Measurements from ENCODE around the gene LRRC2.

The LRRC2 gene

GRCh38 chr3:46574881-46575576 is 8.9 kb upstream of the LRRC2 start:
- FAIRE-seq: no peak
- TF ChIP-seq, protein P1, sequence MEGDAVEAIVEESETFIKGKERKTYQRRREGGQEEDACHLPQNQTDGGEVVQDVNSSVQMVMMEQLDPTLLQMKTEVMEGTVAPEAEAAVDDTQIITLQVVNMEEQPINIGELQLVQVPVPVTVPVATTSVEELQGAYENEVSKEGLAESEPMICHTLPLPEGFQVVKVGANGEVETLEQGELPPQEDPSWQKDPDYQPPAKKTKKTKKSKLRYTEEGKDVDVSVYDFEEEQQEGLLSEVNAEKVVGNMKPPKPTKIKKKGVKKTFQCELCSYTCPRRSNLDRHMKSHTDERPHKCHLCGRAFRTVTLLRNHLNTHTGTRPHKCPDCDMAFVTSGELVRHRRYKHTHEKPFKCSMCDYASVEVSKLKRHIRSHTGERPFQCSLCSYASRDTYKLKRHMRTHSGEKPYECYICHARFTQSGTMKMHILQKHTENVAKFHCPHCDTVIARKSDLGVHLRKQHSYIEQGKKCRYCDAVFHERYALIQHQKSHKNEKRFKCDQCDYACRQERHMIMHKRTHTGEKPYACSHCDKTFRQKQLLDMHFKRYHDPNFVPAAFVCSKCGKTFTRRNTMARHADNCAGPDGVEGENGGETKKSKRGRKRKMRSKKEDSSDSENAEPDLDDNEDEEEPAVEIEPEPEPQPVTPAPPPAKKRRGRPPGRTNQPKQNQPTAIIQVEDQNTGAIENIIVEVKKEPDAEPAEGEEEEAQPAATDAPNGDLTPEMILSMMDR (IDR thresholded peaks at IDR 0.05; ENCODE audit: insufficient read depth, missing control alignments): no peak

DNA sequence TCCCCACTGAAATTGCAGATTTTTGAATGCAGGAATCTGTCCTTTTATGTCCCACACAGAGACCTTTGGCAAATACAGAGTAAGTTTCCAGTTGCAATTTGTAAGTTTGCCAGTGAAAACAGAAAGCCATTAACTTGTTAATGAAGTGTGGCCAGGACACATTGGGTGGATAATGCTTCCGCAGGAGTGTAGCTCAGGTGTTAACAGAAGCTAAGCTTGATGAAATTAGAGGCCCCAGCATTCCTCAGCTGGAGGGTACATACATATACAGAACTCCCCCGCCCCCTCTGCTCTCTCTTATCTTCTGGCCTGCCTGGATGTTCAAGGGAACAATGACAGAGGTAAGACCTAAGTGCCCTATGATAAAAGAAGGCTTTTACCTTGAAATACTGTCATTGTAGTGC is 8.1 kb upstream of the LRRC2 start:
- no peak for FAIRE-seq
- TF ChIP-seq, protein P1 (IDR thresholded peaks at IDR 0.05; ENCODE audit: insufficient read depth, missing control alignments): no peak
- no peak for DNase-seq (ENCODE audit: insufficient read length, low spot score)

More at GRCh38 chr3:46574881-46575576, 8.9 kb upstream of the LRRC2 start:
- no peak for DNase-seq (ENCODE audit: insufficient read length, low spot score)

DNA sequence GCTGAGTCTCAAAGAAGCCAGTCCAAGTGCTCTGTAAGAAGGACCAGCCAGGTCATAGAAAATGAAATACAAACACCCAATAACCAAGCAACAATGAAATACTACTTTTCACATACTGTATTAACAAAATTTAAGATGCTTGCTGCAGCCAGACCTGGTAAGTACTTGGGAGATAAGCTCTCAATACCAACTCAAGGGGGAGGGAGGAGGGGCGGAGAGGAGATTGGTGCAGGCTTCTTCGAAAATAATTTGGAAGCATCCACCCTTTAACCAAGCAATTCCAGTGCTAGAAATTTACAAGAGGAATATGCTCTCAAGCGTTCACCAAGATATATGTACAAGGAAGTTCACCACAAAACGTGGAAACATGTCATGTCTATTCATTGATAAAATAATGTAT is 7.6 kb upstream of the LRRC2 start:
- TF ChIP-seq, protein P1 (IDR thresholded peaks at IDR 0.05; ENCODE audit: insufficient read depth, missing control alignments): no peak
- DNase-seq (ENCODE audit: insufficient read length, low spot score) (no peak), FAIRE-seq (no peak)

GRCh38 chr3:46571684-46572083 is 5.6 kb upstream of the LRRC2 start:
- FAIRE-seq: no peak
- TF ChIP-seq, protein P1 (IDR thresholded peaks at IDR 0.05; ENCODE audit: insufficient read depth, missing control alignments): no peak
- DNase-seq (ENCODE audit: insufficient read length, low spot score): no peak

- TF ChIP-seq, protein P1 (IDR thresholded peaks at IDR 0.05; ENCODE audit: insufficient read depth, missing control alignments): no peak
- FAIRE-seq (no peak), DNase-seq (ENCODE audit: insufficient read length, low spot score) (no peak)
These were observed 479 bp downstream of the LRRC2 start for GRCh38 chr3:46565607-46566039.

- TF ChIP-seq, protein P1 (IDR thresholded peaks at IDR 0.05; ENCODE audit: insufficient read depth, missing control alignments): no peak
- no peak for FAIRE-seq
These were observed 1.0 kb downstream of the LRRC2 start for GRCh38 chr3:46565077-46565476.

More at GRCh38 chr3:46565077-46565476, 1.0 kb downstream of the LRRC2 start:
- DNase-seq (ENCODE audit: insufficient read length, low spot score): no peak

Measured in D721Med (cell line).